GM18505 (cell line): ENCODE data around the gene NTM.

Source experiments
- ATAC-seq: cut with Tn5 transposase; IDR thresholded peaks from one replicate; pipeline ENCODE4 v1.9.1; 2021; ENCODE audit not compliant: unreplicated experiment
- POLR2A ChIP-seq: IDR thresholded peaks from 4 replicates; pipeline ENCODE4 v1.6.1; 2011; ENCODE audit warnings: borderline replicate concordance; ENCODE audit not compliant: insufficient read depth, insufficient read length; ENCODE audit errors: extremely low read depth

NTM gene

GRCh38 chr11:132028380-132029240 is 658.2 kb downstream of the NTM start:
- no peak for TF ChIP-seq POLR2A
- no peak for ATAC-seq

- no peak for ATAC-seq
- no peak for TF ChIP-seq POLR2A
Measured at GRCh38 chr11:132030896-132031295, 660.5 kb downstream of the NTM start.

GRCh38 chr11:132032555-132032954 is 662.1 kb downstream of the NTM start:
- no peak for ATAC-seq
- TF ChIP-seq POLR2A = no peak

DNA sequence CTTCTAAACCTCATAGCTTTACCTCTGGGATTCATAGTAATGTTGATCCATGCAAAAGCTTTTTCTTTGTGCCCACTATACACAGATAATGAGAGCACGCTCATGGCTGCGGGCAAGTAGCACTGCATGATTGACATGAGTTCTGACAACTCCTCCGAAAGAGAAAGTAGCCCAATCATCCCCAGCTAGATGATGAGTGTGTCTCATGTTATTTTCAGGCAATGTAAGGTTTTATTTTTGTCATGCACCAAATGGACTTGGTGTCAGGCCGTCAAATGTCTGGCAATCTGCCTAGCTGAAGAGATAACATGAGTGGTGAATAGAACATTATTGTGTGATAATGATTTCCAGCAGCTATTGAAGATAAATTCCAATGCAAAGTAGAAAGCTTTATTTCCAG is 662.6 kb downstream of the NTM start:
- no peak for TF ChIP-seq POLR2A
- no peak for ATAC-seq

GRCh38 chr11:132035228-132035627 is 664.8 kb downstream of the NTM start:
- no peak for ATAC-seq
- TF ChIP-seq POLR2A = no peak

DNA sequence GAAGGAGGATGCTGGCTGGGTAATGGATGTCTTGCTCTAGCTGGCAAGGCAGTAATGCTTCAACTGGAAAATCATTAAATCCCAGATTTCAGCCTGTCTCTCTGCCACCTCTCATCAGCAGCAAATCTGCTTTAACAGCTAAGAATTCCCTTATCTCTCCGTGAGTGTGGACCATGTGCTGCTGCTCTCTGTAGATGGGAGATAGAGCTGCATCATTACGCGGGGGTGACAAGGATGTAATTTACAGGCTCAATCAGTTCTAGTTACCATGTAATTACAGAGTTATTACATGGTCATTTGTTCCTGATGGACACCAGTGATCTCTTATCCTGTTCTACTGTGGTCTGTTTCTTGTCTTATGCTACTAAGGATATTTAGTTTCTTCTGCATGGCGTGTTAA is 665.4 kb downstream of the NTM start:
- ATAC-seq = no peak
- TF ChIP-seq POLR2A = no peak

- ATAC-seq = no peak
- TF ChIP-seq POLR2A = no peak
Measured at GRCh38 chr11:132036220-132036619, 665.8 kb downstream of the NTM start.

DNA sequence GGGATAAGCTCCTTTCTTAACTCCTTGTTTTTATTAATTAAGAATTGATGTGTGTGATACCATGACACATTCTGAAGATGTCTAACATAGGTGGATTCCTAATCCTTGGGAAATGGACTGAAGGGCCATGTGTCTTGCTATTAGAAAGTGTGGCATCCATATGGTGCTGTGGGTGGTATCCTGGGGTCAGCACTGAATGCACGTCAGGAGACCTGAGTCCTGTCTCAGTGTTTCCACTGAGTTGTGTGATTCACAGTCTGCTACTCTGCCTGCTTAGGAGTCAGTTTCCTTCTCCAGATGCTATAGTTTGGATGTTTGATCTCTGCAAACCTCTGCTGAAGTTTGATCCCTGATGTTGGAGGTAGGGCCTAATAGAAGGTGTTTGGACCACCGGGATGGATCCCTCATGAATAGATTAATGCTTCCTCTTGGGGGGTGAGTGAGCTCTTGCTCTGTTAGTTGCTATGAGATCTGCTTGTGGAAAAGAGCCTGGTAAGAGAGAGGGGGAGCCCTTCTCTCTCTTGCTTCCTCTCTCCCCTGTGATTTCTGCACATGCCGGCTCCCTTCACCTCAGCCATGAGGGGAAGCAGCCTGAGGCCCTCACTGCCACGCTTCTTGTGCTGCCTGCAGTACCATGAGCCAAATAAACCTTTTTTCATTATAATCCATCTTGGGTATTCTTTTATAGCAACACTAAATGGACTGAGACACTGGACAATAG is 666.5 kb downstream of the NTM start:
- TF ChIP-seq POLR2A = no peak
- ATAC-seq = no peak

- TF ChIP-seq POLR2A = no peak
- no peak for ATAC-seq
Measured at GRCh38 chr11:132037467-132037862, 667.0 kb downstream of the NTM start.

GRCh38 chr11:132037956-132038355 is 667.5 kb downstream of the NTM start:
- TF ChIP-seq POLR2A = no peak
- no peak for ATAC-seq

DNA sequence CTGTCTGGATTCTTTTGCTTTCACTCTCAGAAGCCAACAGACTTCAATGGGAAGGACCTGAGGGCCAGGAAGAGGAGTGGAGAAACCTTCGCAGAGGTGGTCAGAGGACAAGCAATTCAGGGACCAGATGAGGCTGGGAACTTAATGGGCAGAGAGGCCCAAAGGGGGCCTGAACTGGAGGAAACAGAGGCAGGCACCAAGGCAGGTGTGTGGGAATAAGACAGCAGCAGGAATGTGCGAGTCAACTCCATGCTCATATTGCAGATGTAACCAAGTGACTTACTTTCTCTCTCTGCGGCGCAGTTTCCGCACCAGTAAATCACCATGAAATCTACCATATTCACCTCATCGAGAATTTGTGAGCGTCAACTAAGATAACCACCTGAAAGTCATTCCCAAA is 669.1 kb downstream of the NTM start:
- no peak for ATAC-seq
- TF ChIP-seq POLR2A = no peak

GRCh38 chr11:132042296-132042695 is 671.9 kb downstream of the NTM start:
- no peak for TF ChIP-seq POLR2A
- ATAC-seq = no peak

DNA sequence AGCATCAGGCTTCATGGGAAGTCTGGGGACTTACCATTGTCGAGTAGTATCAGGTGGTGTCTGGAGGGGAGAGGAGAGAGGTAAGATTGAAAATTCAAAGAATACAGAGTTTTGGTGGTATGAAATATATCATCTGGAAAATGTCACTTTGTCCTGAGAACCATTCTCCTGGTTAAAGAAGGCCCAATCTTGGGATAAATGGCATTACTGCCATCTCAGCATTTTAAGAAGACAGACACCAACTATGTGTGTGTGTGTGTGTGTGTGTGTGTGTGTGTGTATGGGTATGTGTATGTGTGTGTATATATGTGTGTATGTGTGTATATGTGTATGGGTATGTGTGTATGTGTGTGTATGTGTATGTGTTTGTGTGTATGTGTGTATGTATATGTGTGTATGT is 673.3 kb downstream of the NTM start:
- no peak for TF ChIP-seq POLR2A
- no peak for ATAC-seq

DNA sequence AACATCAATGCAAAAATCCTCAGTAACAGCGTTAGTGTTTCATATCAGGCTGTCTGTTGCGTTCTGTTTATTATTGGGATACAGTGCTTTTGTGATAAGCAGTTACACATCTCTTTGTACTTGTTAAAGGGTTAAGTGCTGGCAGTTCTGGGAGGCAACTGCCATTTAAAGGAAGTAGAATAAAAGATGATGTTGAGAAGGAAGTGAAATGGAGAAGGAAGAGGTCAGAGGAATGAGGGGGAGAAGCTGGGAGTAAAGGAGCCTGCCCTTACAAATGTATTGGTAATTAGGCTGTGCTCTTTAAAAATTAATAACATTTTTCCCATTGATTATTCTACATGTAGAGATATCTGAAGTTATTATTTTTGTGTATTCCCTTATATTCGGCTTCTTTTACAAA is 674.7 kb downstream of the NTM start:
- TF ChIP-seq POLR2A = no peak
- ATAC-seq = no peak
